K562 (cell line): ENCODE measurements around the gene ZNF865. TPM values are rescaled to one million over a fixed set of nuclear protein-coding genes. Genes with fewer than 3 reads are reported as not detected.
A peak's percentile ranks its signal among the peaks of the same experiment; 100 is the strongest.

Experiments used
- HCFC1 ChIP-seq: IDR thresholded peaks from 2 replicates; pipeline ENCODE4 v1.6.1; 2012; ENCODE audit warnings: low read depth, low read length, improper control_type of control experiment
- MNT ChIP-seq, 2 experiments: fragments of 450-650 bp; conservative IDR thresholded peaks; 2 replicates each; pipeline ENCODE4 v1.6.1; 2017; ENCODE audit warnings: mild to moderate bottlenecking in 2 of 2, moderate library complexity in 2 of 2
- POLR2B ChIP-seq: fragments of 450-650 bp; IDR thresholded peaks from 2 replicates; pipeline ENCODE4 v1.6.1; 2018; ENCODE audit warnings: low read depth; ENCODE audit not compliant: partially characterized antibody
- SIRT6 ChIP-seq: IDR thresholded peaks from one replicate; pipeline ENCODE4 v1.6.1; 2012; ENCODE audit warnings: low read depth, mild to moderate bottlenecking, control low read depth, inconsistent platforms, low read length, moderate library complexity
- TAF1 ChIP-seq: IDR thresholded peaks from 2 replicates; pipeline ENCODE4 v1.6.1; 2011; ENCODE audit warnings: mild to moderate bottlenecking, low read length, moderate library complexity; ENCODE audit not compliant: insufficient read depth, control insufficient read depth, severe bottlenecking; ENCODE audit errors: extremely low read depth
- ZBTB9 ChIP-seq: fragments of 450-650 bp; formaldehyde crosslinking; IDR thresholded peaks from 2 replicates; pipeline ENCODE4 v1.4.0; 2020; ENCODE audit warnings: mild to moderate bottlenecking, moderate library complexity
- ZNF668 ChIP-seq: fragments of 250-450 bp; sonication (Bioruptor Pico); IDR thresholded peaks from 2 replicates; pipeline ENCODE4 v1.8.0; 2022; ENCODE audit warnings: mild to moderate bottlenecking, inconsistent platforms
- ZSCAN29 ChIP-seq: fragments of 450-650 bp; IDR thresholded peaks from 2 replicates; pipeline ENCODE4 v1.6.1; 2017
- polyA plus RNA-seq, 8 experiments: library from polyadenylated mRNA; depleted of rRNA in 4 of 8; stranded (reverse) in 5 of 8; unstranded in 3 of 8; fragments of >200 nt; fragmentation: Nextera tagmentation in 2 of 8; fragmentation: Illumina TruSeq in 1 of 8; extraction: Ambion mirVana in 2 of 8; extraction: Trizol in 1 of 8; gene quantifications; 2 replicates each; pipeline versions ENCODE4 v1.2.1 to v1.2.3, GENCODE V29; 2011 to 2014; ENCODE audit warnings: inconsistent platforms in 1 of 8, missing spikeins in 1 of 8
- total RNA-seq, 7 experiments: library from RNA; depleted of rRNA in 6 of 7; stranded (reverse); fragments of >200 nt in 6 of 7; fragmentation: Illumina TruSeq in 2 of 7; extraction: Trizol in 2 of 7; gene quantifications; 2 replicates each; pipeline versions ENCODE4 v1.2.1 to v1.2.3, GENCODE V29; 2011 to 2021; ENCODE audit warnings: low replicate concordance in 1 of 7
- TF ChIP-seq, protein P1 (sequence below), 2 experiments: fragments of 450-650 bp; IDR thresholded peaks; 2 replicates each; pipeline ENCODE4 v1.6.1; 2016; ENCODE audit warnings: mild to moderate bottlenecking in 2 of 2, borderline replicate concordance in 1 of 2, low read depth in 1 of 2, moderate library complexity in 1 of 2
- TF ChIP-seq, protein P2 (sequence below): sonication (generic); formaldehyde crosslinking; IDR thresholded peaks from 2 replicates; pipeline ENCODE4 v1.8.0; 2022; ENCODE audit warnings: mild to moderate bottlenecking, low read depth, missing genetic modification reagents
- TF ChIP-seq, protein P3 (sequence below): fragments of 450-650 bp; formaldehyde crosslinking; IDR thresholded peaks from 2 replicates; pipeline ENCODE4 v1.4.0; 2020; ENCODE audit warnings: mild to moderate bottlenecking, moderate library complexity

Gene ZNF865
- total and polyA plus RNA-seq, 9 of the 15 experiments (the other 6 are each of a cell fraction or from before 2014, with no cell fraction given) = 0.40 to 18.8 (median 1.6) TPM; not detected in 2

DNA sequence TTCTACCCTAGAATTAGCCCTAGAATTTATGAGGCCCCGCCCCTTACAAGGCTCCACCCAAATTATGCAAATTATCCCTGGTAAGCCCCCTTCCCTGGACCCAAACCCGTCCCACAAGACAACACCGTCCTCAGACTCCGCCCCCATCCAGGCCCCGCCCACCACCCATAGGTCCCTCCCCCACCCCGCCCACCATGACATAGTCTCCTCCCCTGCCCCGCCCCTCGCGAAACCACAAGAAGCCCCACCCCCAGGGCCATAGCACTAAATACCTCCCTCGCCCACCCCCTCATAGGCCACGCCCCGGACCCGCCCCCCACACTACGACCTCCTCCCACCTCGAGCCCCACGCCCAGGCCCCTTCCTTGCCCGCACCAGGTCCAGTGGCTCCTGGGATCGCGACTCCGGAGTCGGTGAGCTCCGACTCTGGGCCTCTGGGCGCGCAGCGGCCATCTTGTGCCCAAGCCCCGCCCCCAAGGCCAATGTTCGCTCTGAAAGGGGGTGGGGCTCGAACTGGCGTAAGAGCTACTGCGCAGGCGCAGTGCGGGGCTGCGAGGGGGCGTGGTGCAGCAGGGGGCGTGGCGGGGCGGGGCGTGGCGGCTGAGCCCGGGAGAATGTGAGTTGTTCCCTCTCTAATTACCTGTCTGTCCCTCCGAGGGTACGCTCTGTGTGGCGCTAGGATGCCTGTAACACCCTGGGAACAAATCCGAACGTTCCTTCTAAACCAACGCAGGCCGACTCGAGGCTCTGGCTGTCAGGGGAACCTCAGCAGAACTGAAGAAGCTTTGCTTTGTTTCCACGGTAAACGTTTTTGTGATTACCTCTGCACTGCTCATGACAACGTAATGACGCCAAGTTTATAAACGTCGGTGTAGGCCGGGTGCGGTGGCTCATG is 18.9 kb downstream of the ZNF865 start, which contains the start of gene ZNF784 (continued):
- peak; percentile 89 for TF ChIP-seq POLR2B
- TF ChIP-seq ZSCAN29 = no peak
- TF ChIP-seq, protein P1, sequence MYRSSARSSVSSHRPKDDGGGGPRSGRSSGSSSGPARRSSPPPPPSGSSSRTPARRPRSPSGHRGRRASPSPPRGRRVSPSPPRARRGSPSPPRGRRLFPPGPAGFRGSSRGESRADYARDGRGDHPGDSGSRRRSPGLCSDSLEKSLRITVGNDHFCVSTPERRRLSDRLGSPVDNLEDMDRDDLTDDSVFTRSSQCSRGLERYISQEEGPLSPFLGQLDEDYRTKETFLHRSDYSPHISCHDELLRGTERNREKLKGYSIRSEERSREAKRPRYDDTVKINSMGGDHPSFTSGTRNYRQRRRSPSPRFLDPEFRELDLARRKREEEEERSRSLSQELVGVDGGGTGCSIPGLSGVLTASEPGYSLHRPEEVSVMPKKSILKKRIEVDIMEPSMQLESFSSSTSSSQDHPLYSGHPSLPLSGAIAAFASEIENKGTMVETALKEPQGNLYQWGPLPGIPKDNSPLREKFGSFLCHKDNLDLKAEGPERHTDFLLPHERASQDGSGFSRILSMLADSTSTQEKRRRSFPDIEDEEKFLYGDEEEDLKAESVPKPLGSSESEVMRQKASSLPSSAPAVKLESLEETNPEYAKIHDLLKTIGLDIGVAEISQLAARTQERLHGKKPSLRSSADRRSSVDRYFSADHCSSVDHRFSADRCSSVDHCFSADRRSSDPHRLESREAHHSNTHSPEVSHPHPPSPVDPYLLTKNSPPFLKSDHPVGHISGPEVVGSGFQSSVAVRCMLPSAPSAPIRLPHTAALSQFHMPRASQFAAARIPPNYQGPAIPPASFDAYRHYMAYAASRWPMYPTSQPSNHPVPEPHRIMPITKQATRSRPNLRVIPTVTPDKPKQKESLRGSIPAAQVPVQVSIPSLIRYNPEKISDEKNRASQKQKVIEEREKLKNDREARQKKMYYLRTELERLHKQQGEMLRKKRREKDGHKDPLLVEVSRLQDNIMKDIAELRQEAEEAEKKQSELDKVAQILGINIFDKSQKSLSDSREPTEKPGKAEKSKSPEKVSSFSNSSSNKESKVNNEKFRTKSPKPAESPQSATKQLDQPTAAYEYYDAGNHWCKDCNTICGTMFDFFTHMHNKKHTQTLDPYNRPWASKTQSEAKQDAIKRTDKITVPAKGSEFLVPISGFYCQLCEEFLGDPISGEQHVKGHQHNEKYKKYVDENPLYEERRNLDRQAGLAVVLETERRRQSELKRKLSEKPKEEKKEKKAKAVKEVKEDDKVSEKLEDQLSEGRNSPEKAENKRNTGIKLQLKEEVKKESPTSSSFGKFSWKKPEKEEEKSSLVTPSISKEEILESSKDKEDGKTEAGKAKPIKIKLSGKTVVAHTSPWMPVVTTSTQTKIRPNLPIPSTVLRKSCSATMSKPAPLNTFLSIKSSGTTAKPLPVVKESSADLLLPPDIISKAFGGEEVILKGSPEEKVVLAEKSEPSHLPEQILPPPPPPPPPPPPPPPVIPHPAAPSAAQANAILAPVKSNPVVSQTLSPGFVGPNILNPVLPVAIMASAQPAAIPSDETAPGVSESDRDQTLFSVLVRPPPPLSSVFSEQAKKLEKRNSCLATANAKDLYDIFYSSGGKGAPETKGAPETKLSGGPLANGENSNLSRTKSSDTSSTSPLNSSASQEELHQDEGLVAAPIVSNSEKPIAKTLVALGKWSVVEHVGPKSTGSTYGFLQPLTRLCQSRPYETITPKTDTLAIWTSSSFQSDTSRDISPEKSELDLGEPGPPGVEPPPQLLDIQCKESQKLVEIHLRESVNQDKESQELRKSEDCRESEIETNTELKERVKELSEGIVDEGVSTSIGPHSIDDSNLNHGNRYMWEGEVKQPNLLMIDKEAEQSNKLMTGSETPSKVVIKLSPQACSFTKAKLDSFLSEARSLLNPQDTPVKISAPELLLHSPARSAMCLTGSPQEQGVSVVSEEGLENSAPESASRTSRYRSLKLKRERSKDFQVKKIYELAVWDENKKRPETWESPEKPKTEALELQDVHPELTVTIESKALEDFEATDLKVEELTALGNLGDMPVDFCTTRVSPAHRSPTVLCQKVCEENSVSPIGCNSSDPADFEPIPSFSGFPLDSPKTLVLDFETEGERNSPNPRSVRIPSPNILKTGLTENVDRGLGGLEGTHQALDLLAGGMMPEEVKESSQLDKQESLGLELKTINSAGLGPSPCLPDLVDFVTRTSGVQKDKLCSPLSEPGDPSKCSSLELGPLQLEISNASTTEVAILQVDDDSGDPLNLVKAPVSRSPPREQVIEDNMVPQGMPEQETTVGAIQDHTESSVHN (IDR thresholded peaks at IDR 0.05; ENCODE audit: borderline replicate concordance in 1 of 2, low read depth in 1 of 2) = no peak
- TF ChIP-seq SIRT6 = no peak
- TF ChIP-seq, protein P2, sequence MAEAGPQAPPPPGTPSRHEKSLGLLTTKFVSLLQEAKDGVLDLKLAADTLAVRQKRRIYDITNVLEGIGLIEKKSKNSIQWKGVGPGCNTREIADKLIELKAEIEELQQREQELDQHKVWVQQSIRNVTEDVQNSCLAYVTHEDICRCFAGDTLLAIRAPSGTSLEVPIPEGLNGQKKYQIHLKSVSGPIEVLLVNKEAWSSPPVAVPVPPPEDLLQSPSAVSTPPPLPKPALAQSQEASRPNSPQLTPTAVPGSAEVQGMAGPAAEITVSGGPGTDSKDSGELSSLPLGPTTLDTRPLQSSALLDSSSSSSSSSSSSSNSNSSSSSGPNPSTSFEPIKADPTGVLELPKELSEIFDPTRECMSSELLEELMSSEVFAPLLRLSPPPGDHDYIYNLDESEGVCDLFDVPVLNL (CRISPR knock-in tag) = peak; percentile 71; the same call in 1 of the 2 replicates
- no peak for TF ChIP-seq ZNF668 (CRISPR knock-in tag)
- TF ChIP-seq, protein P3, sequence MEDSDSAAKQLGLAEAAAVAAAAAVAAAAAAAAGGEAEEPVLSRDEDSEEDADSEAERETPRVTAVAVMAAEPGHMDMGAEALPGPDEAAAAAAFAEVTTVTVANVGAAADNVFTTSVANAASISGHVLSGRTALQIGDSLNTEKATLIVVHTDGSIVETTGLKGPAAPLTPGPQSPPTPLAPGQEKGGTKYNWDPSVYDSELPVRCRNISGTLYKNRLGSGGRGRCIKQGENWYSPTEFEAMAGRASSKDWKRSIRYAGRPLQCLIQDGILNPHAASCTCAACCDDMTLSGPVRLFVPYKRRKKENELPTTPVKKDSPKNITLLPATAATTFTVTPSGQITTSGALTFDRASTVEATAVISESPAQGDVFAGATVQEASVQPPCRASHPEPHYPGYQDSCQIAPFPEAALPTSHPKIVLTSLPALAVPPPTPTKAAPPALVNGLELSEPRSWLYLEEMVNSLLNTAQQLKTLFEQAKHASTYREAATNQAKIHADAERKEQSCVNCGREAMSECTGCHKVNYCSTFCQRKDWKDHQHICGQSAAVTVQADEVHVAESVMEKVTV (CRISPR knock-in tag) = no peak
- no peak for TF ChIP-seq ZBTB9 (CRISPR knock-in tag)
- peak; percentile 98 for TF ChIP-seq TAF1
- peak; percentile 34 for TF ChIP-seq HCFC1
- TF ChIP-seq MNT (conservative IDR thresholded peaks at IDR 0.05) = peak; percentile 64 to 86
